ENCODE measurements around the gene GART.
A peak's percentile ranks its signal among the peaks of the same experiment; 100 is the strongest.

The GART gene

GRCh38 chr21:33493756-33494155, 48.2 kb downstream of the GART start:
- no peak for DNase-seq (ENCODE audit: low read depth)

DNA sequence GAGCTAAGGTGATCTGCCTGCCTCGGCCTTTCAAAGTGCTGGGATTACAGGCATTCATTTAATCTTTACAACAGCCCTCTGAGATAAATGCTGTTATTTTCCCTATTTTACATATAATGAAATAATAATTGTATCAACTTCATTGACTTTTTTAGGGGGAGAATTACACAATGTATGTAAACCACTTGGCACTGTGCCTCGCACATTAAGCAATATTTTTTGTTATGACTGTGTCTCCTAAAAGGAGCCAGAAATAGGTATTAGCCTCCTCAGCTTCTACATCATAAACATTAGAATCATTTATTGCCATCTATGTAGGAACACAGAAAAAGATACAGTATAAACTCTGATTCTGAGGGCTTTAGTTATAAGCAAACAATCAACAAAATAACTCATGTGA, 49.3 kb downstream of the GART start:
- no peak overlapping the region for H3K4me3 ChIP-seq (ENCODE audit: low read length)
- peak; percentile 73 for DNase-seq (ENCODE audit: low read depth)
- TF ChIP-seq, protein P1, sequence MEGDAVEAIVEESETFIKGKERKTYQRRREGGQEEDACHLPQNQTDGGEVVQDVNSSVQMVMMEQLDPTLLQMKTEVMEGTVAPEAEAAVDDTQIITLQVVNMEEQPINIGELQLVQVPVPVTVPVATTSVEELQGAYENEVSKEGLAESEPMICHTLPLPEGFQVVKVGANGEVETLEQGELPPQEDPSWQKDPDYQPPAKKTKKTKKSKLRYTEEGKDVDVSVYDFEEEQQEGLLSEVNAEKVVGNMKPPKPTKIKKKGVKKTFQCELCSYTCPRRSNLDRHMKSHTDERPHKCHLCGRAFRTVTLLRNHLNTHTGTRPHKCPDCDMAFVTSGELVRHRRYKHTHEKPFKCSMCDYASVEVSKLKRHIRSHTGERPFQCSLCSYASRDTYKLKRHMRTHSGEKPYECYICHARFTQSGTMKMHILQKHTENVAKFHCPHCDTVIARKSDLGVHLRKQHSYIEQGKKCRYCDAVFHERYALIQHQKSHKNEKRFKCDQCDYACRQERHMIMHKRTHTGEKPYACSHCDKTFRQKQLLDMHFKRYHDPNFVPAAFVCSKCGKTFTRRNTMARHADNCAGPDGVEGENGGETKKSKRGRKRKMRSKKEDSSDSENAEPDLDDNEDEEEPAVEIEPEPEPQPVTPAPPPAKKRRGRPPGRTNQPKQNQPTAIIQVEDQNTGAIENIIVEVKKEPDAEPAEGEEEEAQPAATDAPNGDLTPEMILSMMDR (IDR thresholded peaks at IDR 0.05; ENCODE audit: insufficient read depth, low read depth, low read length, missing control alignments): no peak

More at GRCh38 chr21:33493756-33494155, 48.2 kb downstream of the GART start:
- H3K4me3 ChIP-seq (ENCODE audit: low read length): no peak overlapping the region
- TF ChIP-seq, protein P1 (IDR thresholded peaks at IDR 0.05; ENCODE audit: insufficient read depth, low read depth, low read length, missing control alignments): no peak

- peak; percentile 90 for DNase-seq (ENCODE audit: low read depth)
- TF ChIP-seq, protein P1 (IDR thresholded peaks at IDR 0.05; ENCODE audit: insufficient read depth, low read depth, low read length, missing control alignments): no peak
Observed at GRCh38 chr21:33491373-33492102, 50.4 kb downstream of the GART start, which contains the start of gene DNAJC28. Gene DNAJC28 (minus strand): TSS chr21:33491716. CDS start chr21:33489393, 2,323 bp downstream.

GRCh38 chr21:33490991-33491372, 50.9 kb downstream of the GART start:
- peak overlapping the region; percentile 65 for H3K4me3 ChIP-seq (ENCODE audit: low read length)
- TF ChIP-seq, protein P1 (IDR thresholded peaks at IDR 0.05; ENCODE audit: insufficient read depth, low read depth, low read length, missing control alignments): no peak
- DNase-seq (ENCODE audit: low read depth): no peak

More at GRCh38 chr21:33491373-33492102, 50.4 kb downstream of the GART start, which contains the start of gene DNAJC28:
- H3K4me3 ChIP-seq (ENCODE audit: low read length): peak within 1 kb of the TSS; percentile 65

DNA sequence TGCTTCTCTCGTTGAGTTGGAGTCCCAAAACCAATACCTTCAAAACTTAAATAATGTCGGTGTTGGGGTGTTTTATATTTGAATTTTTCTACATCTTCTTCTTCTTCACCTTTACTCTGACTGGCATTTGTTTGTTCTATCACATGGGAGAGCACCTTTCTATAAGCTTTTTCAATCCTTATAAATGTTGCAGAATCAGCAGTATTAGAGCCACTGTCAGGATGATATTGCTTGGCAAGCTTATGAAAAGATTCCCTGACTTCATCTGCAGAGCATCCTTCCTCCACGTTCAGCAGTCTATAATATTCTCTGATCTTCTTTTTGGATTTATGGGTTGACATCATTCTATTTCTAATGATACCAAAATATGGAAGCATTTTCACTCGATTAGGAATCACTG, 53.0 kb downstream of the GART start:
- TF ChIP-seq, protein P1 (IDR thresholded peaks at IDR 0.05; ENCODE audit: insufficient read depth, low read depth, low read length, missing control alignments): no peak
- no peak for DNase-seq (ENCODE audit: low read depth)
- no peak overlapping the region for H3K4me3 ChIP-seq (ENCODE audit: low read length)

- no peak overlapping the region for H3K4me3 ChIP-seq (ENCODE audit: low read length)
- no peak for DNase-seq (ENCODE audit: low read depth)
- TF ChIP-seq, protein P1 (IDR thresholded peaks at IDR 0.05; ENCODE audit: insufficient read depth, low read depth, low read length, missing control alignments): no peak
Observed at GRCh38 chr21:33487996-33488395, 53.9 kb downstream of the GART start.

All from epithelial cell of esophagus (primary cell).